SK-N-MC (cell line): Measurements from ENCODE around the gene ARHGEF16.

Experiments used
- EZH2 ChIP-seq: fragments of 200-600 bp; sonication (generic); IDR thresholded peaks from one replicate; pipeline ENCODE4 v1.6.1; 2017; ENCODE audit warnings: antibody characterized with exemption
- POLR2AphosphoS5 ChIP-seq: IDR thresholded peaks from 2 replicates; pipeline ENCODE4 v1.6.1; 2012; ENCODE audit warnings: mild to moderate bottlenecking, low read depth, low read length, borderline replicate concordance

DNA sequence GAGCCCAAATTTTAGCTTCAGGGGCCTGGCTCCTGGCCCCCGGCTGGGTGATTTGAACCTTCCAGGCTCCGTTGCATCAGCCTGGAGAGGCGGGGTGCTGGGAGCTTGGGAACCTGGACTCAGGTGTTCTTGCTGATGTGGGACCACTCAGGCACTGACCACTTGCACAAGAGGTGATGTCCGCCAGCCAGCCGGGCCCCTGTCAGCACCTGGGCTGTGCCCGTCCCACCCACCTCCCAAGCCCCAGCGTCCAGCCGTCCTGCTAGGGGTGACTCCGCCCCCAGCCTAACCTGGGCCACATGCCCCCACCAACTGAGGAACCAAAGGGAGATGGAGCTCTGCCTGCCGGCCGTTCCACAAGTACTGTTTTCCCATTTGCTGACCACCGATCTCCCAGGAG is 47.4 kb upstream of the ARHGEF16 start:
- TF ChIP-seq POLR2AphosphoS5 (no peak), EZH2 (no peak)
